CD1c-positive myeloid dendritic cell (primary cell): ENCODE measurements around the gene AP4S1.
"Not testable (repeated sequence)": the region's sequence is repeated elsewhere in the genome, so short reads cannot be mapped to it uniquely, and the experiment has no call there.

Experiments used
- DNase-seq: peaks from one replicate; pipeline ENCODE4 v3.0.0-alpha.2; 2016; ENCODE audit errors: extremely low spot score

Gene AP4S1

GRCh38 chr14:31025367-31026076 is at the start of gene AP4S1:
Gene AP4S1 (plus strand): TSS chr14:31025649. CDS start chr14:31066197, 40,548 bp downstream.
- peak; percentile 51 for DNase-seq

DNA sequence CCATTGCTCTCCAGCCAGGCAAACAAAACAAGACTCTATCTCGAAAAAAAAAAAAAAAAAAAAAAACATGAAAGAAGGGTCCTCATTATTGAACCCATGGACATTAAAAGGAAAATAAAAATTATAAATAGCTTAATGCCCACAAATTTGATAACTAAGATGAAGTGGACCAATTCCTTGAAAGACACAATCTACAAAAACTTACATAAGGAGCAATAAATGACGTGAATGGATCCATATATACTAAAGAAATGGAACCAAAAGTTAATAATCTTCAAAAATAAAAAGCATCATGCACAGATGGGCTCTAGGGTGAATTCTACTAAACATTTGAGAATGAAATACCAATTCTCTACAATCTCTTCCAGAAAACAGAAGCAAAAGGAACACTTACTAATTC is 47.7 kb upstream of the AP4S1 start:
- no peak for DNase-seq

- peak; percentile 76 for DNase-seq
These were observed 45.2 kb upstream of the AP4S1 start for GRCh38 chr14:30980106-30980704.

- no peak for DNase-seq
These were observed 44.5 kb upstream of the AP4S1 start for GRCh38 chr14:30980980-30981379.

DNA sequence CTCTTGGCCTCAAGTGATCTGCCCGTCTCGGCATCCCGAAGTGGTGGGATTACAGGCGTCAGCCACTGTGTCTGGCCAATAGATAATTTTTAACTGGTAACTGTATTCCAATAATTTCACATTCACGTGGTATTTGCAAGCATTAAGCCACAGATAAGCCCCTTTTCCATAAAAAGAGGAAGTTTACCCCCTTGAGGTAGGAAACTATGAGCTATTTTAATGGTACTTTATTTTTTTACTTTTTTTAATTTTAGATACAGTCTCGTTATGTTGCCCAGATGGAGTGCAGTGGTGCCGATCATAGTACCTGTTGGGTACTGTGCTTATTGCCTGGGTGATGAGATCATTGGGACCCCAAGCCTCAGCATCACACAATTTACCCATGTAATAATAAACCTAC is 42.9 kb upstream of the AP4S1 start:
- DNase-seq, result no peak

- no peak for DNase-seq
These were observed 41.6 kb upstream of the AP4S1 start for GRCh38 chr14:30983858-30984257.

DNA sequence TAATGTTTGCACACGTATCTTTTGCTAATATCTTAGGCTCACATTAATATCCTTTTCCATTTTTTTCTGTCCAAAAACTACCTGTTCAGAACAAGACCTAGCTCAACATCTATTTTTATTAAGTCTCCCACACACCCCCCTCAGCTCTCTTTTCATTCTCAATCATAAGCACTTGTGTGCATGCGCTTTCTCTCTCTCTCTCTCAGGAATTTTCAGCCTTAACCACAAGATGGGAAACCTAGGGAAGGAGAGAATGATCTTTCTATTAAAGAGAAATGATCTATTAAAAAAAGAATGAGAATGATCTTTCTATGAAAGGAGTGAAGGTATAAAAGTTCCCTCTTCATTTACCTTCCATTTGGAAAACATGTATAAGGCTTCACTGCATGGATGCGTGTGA is 39.7 kb upstream of the AP4S1 start:
- no peak for DNase-seq

GRCh38 chr14:30988509-30988908 is 36.9 kb upstream of the AP4S1 start:
- DNase-seq, result no peak

GRCh38 chr14:30990770-30991169 is 34.7 kb upstream of the AP4S1 start:
- no peak for DNase-seq

- DNase-seq, result peak; percentile 13
These were observed 34.0 kb upstream of the AP4S1 start for GRCh38 chr14:30991408-30991807.

- DNase-seq, result no peak
These were observed 32.4 kb upstream of the AP4S1 start for GRCh38 chr14:30993071-30993470.

GRCh38 chr14:30994681-30995620 is 30.5 kb upstream of the AP4S1 start:
- peak; percentile 47 for DNase-seq

GRCh38 chr14:30995689-30996088 is 29.8 kb upstream of the AP4S1 start:
- no peak for DNase-seq

DNA sequence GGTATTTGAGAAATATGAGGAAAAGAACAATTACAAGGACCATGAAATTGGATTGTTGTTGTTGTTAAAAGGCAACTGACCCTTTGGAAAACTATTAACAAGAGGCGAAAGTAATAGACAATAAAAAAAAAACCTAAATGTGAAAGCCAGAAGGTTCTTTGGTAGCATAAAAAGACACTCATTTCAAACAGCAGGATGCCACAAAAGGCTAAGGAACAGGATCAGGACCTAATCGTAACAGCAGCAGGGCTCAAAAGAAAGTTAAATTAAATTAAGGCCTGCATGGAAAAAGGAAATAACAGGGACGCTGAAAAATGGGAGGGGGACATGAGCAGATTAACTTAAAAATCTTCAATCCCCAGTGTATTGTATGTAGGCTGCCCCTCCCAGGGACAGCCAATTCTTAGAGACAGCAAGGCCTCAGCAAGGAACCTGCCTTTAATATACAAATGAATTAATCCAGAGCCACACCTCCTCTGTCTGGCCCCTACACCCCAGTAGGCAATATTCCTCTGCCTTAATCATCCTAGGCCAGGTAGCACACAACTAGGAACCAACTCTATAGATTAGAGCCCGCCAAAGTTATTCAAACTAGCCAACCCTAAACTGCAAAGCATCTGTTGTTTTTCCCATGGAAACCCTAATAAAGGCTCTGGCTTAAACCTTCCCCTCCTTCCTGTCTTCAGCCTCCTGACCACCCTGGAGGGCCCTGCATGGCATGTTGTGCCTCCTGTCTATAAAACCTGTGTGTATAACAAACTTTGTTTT is 28.4 kb upstream of the AP4S1 start:
- DNase-seq, result no peak

GRCh38 chr14:30998100-30998706 is 27.2 kb upstream of the AP4S1 start:
- DNase-seq, result no peak

GRCh38 chr14:30999038-30999773 is 26.2 kb upstream of the AP4S1 start:
- no peak for DNase-seq

DNA sequence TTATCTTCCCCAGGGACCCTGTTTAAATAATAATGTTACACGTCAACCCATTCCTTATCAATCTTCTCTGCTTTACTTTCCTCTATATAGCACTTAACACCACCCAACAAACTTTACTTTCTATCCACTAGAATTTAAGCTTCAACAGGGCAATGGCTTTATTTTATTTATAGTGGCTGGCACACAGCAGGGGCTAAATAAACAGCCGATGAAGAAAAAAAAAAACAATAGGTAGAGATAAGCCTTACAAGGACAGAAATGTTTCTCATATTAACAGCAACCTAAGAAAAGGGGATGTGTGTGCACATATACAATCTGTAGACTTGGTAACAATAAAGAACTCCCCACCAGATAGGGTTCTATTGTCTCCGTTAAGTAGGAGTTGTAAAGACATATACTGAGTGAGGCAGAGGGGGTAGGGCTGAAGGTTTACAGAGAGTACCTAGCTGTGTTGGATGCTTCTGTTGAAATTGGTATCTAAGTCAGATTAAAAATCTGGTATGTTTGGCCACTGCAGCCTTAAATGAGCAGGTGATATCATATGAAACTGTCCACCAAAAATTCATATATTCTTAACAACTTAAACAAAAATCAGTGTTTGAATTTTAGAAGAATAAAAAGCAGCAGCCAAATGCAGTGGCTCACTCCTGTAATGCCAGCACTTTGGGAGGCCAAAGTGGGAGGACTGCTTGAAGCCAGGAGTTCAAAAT is 24.7 kb upstream of the AP4S1 start:
- no peak for DNase-seq

GRCh38 chr14:31001339-31001658 is 24.1 kb upstream of the AP4S1 start:
- no peak for DNase-seq

- DNase-seq, result no peak
These were observed 22.2 kb upstream of the AP4S1 start for GRCh38 chr14:31003284-31003683.

DNA sequence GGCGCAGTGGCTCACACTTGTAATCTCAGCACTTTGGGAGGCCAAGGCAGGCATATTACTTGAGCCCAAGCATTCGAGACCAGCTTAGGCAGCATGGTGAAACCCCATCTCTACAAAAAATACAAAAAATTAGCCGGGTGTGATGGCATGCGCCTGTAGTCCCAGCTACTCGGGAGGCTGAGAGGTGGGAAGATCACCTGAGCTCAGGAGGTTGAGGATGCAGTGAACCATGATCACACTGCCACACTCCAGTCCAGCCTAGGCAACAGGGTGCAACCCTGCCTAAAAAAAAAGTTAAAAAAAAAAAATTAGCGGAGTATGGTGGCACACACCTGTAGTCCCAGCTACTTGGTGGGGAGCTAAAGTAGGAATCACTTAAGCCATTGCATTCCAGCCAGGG is 21.4 kb upstream of the AP4S1 start:
- not testable (repeated sequence) for DNase-seq
